ENCODE results near the gene ICOS.

GRCh38 chr2:203951366-203951902, 14.9 kb downstream of the ICOS start:
- no peak for TF ChIP-seq CTCF (conservative IDR thresholded peaks at IDR 0.05; ENCODE audit: low read depth, low read length)
- TF ChIP-seq POLR2A (IDR thresholded peaks at IDR 0.05; ENCODE audit: low read depth, low read length), result no peak
- TF ChIP-seq USF2 (IDR thresholded peaks at IDR 0.05; ENCODE audit: low read depth, low read length), result no peak
- no peak for TF ChIP-seq RAD21 (IDR thresholded peaks at IDR 0.05; ENCODE audit: low read length)
- TF ChIP-seq BHLHE40 (IDR thresholded peaks at IDR 0.05; ENCODE audit: low read depth, low read length), result no peak
- no peak for TF ChIP-seq RCOR1 (IDR thresholded peaks at IDR 0.05; ENCODE audit: insufficient replicate concordance, low read length)
- TF ChIP-seq CEBPB (IDR thresholded peaks at IDR 0.05; ENCODE audit: low read depth, low read length), result no peak
- TF ChIP-seq MAFK (IDR thresholded peaks at IDR 0.05; ENCODE audit: low read depth, low read length), result no peak
- no peak for TF ChIP-seq FOS (IDR thresholded peaks at IDR 0.05; ENCODE audit: low read depth, low read length)
- no peak for TF ChIP-seq MAZ (IDR thresholded peaks at IDR 0.05; ENCODE audit: borderline replicate concordance, low read depth, low read length)
- no peak for TF ChIP-seq NFE2L2 (IDR thresholded peaks at IDR 0.05; ENCODE audit: low read depth, low read length)
- no peak for TF ChIP-seq SMC3 (IDR thresholded peaks at IDR 0.05; ENCODE audit: low read depth, low read length)

Measured in IMR-90 (cell line).